Spleen (tissue), 7 donors: ENCODE results near the gene SCARB1.

ENCODE experiments used
- POLR2A ChIP-seq, 3 donors: fragments of 450-650 bp; IDR thresholded peaks; one replicate each; pipeline ENCODE4 v1.5.1; 2017; ENCODE audit warnings: antibody characterized with exemption in 3 of 3, mild to moderate bottlenecking in 1 of 3
- POLR2AphosphoS5 ChIP-seq, 3 donors: sonication (generic); formaldehyde crosslinking; IDR thresholded peaks; one replicate each; pipeline ENCODE4 v1.5.1; 2017; ENCODE audit warnings: antibody characterized with exemption in 3 of 3
- TF ChIP-seq, protein P1 (sequence below), 11 experiments: fragments of 200-600 bp in 7 of 11; fragments of 450-650 bp in 4 of 11; sonication (generic) in 4 of 11; IDR thresholded peaks in 8 of 11; conservative IDR thresholded peaks in 3 of 11; 1 replicate in 7 of 11; 2 replicates in 4 of 11; pipeline versions ENCODE4 v1.4.0 to v1.8.0; 2016 to 2021; ENCODE audit warnings: antibody characterized with exemption in 11 of 11, inconsistent platforms in 4 of 11, mild to moderate bottlenecking in 1 of 11
- donor health status: DM: no; HTN: no; CAD: no; lungs with moderate emphysema.
- donor health status: DM: no; HTN: no; CAD: no.
- donor health status: DM: no; HTN: no; CAD: no.

DNA sequence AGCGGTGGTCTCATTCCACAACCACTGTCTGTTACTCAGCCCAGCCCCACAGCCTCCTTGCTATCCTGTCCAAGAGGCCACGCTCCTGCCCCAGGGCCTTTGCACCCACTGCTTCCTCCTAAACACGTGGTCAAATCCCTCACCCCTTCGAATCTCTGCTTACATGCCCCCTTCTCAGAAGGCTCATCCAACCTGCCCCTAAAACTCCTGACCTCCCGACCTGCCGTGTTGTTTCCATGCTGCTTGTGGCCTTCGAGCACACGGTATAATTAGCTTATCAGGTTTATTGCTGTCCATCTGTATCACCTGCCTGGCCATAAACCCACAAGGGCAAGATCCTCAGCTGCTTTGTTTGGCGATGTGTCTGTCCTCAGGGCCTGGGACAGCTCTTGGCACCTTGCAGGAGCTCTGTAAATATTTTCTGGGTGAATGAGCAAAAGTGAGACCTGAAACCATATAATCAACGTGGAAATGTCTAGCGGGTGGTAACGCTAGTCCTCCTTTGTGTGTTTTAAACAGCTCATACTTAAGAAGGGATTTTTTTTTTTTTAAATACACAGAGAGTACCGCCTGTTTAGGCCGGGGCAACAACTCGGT, 36.0 kb downstream of the SCARB1 start:
- TF ChIP-seq, protein P1, sequence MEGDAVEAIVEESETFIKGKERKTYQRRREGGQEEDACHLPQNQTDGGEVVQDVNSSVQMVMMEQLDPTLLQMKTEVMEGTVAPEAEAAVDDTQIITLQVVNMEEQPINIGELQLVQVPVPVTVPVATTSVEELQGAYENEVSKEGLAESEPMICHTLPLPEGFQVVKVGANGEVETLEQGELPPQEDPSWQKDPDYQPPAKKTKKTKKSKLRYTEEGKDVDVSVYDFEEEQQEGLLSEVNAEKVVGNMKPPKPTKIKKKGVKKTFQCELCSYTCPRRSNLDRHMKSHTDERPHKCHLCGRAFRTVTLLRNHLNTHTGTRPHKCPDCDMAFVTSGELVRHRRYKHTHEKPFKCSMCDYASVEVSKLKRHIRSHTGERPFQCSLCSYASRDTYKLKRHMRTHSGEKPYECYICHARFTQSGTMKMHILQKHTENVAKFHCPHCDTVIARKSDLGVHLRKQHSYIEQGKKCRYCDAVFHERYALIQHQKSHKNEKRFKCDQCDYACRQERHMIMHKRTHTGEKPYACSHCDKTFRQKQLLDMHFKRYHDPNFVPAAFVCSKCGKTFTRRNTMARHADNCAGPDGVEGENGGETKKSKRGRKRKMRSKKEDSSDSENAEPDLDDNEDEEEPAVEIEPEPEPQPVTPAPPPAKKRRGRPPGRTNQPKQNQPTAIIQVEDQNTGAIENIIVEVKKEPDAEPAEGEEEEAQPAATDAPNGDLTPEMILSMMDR (IDR thresholded peaks at IDR 0.05 in 8 of 11, conservative IDR thresholded peaks at IDR 0.05 in 3 of 11): no peak
- TF ChIP-seq POLR2A (IDR thresholded peaks at IDR 0.05) (no peak), POLR2AphosphoS5 (IDR thresholded peaks at IDR 0.05) (no peak)
